Dedifferentiated amniotic fluid mesenchymal stem cell (primary cell): ENCODE measurements around the gene MRPL4.
A peak's percentile ranks its signal among the peaks of the same experiment; 100 is the strongest.

Source experiments
- DNase-seq: peaks from one replicate; pipeline ENCODE4 v3.0.0-alpha.2; 2016; ENCODE audit errors: extremely low spot score

MRPL4 gene

DNA sequence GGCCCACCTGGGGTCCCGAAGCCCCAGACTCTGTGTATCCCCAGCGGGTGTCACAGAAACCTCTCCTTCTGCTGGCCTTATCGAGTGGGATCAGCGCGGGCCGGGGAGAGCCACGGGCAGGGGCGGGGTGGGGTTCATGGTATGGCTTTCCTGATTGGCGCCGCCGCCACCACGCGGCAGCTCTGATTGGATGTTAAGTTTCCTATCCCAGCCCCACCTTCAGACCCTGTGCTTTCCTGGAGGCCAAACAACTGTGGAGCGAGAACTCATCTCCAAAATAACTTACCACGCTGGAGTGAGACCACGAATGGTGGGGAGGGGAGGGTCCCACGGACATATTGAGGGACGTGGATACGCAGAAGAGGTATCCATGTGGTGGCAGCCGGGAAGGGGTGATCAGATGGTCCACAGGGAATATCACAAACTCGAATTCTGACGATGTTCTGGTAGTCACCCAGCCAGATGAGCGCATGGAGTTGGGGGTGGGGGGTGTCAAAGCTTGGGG lies 36.7 kb downstream of the MRPL4 start:
- DNase-seq = peak; percentile 37

DNA sequence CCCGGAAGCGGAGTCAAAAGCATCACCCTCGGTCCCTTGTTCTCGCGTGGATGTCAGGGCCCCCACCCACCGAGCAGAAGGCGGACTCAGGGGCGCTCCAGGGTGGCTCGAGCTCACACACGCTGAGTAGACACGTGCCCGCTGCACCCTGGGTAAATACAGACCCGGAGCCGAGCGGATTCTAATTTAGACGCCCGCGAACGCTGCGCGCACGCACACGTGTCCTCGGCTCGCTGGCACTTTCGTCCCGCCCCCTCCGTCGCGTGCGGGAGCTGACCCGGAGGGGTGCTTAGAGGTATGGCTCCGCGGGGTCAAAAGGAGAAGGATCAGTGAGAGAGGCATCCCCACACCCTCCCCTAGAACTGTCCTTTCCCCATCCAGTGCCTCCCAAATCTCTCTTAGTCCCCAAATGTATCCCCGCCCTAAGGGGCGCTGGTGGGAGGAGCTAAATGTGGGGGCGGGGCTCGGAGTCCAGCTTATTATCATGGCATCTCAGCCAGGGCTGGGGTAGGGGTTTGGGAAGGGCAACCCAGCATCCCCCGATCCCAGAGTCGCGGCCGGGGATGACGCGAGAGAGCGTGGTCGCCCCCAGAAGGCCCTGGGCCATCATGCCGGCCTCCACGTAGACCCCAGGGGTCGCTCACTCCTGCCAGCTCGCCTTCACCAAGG lies 37.3 kb downstream of the MRPL4 start:
- DNase-seq = peak; percentile 47

- no peak for DNase-seq
These were observed 37.9 kb downstream of the MRPL4 start, which contains the start of gene ICAM5 for GRCh38 chr19:10289836-10290356. Gene ICAM5 (plus strand): TSS chr19:10289952. CDS start chr19:10290044, 92 bp downstream.

DNA sequence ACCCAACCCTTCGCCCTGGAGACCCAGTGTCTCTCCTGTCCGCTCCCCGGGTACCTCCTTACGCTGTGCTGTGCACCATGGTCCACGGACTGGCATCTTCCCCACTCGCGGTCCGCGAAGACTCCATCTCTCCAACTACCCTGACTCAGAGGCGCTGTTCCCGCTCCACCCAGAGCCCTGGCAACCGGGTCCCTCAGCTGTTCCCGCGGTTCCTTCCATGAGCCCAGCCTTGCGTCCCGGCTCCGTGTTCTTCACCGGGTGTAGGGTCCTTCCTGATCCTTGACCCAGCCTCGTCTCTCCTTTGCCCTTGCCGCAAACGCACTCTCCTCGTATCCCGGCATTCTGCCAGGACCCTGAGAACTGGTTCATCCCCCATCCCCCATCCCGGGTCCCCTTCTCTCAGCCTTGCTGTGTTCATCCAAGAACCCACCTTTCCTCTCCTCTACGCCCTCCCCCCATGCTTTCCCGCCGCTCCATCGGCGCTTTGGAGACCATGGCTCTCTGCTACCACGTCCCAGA lies 38.4 kb downstream of the MRPL4 start:
- no peak for DNase-seq

GRCh38 chr19:10290876-10291553 lies 39.0 kb downstream of the MRPL4 start:
- no peak for DNase-seq

DNA sequence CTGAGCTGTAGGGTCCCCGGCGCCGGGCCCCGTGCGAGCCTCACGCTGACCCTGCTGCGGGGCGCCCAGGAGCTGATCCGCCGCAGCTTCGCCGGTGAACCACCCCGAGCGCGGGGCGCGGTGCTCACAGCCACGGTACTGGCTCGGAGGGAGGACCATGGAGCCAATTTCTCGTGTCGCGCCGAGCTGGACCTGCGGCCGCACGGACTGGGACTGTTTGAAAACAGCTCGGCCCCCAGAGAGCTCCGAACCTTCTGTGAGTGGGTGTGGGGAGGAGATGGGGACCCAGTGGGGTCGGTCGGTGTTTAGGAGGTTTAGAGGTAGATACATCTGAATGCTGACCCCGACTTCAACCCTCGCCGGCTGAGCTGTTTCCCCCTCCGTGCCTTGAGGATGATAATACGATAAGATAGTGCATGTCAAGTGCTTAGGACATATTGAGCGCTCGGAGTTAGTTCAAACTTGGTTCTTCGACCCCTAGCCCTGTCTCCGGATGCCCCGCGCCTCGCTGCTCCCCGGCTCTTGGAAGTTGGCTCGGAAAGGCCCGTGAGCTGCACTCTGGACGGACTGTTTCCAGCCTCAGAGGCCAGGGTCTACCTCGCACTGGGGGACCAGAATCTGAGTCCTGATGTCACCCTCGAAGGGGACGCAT lies 39.7 kb downstream of the MRPL4 start:
- DNase-seq = no peak

GRCh38 chr19:10292206-10292788 lies 40.3 kb downstream of the MRPL4 start:
- DNase-seq = peak; percentile 37

DNA sequence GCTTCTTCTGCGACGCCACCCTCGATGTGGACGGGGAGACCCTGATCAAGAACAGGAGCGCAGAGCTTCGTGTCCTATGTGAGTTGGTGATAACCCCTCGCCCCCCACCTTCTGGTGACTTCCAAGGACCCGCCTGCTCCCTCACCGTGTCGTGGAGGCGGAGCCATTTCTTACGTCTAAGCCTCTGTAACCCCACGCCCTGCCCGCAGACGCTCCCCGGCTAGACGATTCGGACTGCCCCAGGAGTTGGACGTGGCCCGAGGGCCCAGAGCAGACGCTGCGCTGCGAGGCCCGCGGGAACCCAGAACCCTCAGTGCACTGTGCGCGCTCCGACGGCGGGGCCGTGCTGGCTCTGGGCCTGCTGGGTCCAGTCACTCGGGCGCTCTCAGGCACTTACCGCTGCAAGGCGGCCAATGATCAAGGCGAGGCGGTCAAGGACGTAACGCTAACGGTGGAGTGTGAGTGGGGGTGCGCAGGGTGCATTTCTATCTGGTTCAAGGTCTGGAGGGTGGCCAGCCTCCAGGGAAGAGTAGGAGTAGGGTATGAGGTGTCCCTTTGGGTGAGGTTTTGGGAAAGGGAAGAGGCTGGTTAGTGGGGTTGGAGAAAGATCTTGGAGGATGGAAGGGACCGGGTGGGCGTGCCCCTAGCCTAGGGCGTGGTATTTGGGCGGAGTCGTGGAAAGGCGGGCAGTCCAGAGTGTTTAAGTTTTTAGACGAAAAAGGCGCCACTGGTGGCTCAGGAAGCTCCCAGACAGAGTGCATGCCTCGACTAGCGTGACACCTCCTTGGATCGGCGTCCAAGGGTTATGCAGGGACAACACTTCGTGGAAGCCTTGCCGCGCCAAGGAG lies 41.0 kb downstream of the MRPL4 start:
- no peak for DNase-seq

- no peak for DNase-seq
These were observed 41.8 kb downstream of the MRPL4 start for GRCh38 chr19:10293637-10294367.

DNA sequence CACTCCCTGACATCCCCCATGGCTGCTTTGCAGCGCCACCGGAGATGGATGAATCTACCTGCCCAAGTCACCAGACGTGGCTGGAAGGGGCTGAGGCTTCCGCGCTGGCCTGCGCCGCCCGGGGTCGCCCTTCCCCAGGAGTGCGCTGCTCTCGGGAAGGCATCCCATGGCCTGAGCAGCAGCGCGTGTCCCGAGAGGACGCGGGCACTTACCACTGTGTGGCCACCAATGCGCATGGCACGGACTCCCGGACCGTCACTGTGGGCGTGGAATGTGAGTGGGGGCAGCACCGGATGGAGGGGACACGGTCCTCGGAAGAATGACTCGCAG lies 42.3 kb downstream of the MRPL4 start:
- DNase-seq = no peak

DNA sequence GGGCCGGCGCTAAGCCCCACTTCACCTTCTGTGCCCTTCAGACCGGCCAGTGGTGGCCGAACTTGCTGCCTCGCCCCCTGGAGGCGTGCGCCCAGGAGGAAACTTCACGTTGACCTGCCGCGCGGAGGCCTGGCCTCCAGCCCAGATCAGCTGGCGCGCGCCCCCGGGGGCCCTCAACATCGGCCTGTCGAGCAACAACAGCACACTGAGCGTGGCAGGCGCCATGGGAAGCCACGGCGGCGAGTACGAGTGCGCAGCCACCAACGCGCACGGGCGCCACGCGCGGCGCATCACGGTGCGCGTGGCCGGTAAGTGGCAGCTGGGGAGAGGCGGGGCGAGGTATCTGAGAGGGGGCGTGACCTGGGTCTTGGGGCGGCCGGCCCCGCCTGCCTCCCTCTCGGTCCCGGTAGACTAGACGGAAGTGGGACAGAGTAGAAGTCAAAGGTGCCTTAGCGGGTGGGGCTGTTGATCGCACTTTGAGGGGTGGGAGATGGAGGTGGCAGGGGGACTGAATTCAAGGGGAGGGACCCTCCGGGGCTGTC lies 43.4 kb downstream of the MRPL4 start:
- DNase-seq = no peak

DNA sequence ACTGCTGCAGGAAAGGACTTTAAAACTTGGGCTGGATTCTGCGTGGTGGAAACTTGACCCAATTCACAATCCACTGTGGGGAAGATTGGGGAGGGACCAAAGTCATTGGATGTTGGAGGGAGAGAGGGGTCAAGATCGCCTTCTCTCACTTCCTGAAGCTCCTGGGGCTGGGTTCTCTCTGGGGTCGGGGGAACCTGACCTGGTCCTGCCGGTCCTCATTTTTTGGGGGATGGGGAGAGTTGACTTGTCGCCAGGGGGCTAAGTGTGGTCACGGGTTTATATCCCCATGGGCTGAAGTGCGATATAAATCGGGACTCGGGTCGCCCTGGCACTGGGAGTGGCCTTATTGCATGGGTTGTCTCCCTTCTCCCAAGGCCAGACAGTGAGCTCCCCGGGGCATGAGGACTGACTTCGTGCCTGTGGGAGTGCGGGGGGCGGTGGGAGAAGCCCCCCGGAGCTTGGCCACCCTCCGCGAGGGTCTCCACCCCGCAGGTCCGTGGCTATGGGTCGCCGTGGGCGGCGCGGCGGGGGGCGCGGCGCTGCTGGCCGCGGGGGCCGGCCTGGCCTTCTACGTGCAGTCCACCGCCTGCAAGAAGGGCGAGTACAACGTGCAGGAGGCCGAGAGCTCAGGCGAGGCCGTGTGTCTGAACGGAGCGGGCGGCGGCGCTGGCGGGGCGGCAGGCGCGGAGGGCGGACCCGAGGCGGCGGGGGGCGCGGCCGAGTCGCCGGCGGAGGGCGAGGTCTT lies 44.0 kb downstream of the MRPL4 start:
- no peak for DNase-seq

GRCh38 chr19:10299545-10300458 lies 47.8 kb downstream of the MRPL4 start:
- no peak for DNase-seq

DNA sequence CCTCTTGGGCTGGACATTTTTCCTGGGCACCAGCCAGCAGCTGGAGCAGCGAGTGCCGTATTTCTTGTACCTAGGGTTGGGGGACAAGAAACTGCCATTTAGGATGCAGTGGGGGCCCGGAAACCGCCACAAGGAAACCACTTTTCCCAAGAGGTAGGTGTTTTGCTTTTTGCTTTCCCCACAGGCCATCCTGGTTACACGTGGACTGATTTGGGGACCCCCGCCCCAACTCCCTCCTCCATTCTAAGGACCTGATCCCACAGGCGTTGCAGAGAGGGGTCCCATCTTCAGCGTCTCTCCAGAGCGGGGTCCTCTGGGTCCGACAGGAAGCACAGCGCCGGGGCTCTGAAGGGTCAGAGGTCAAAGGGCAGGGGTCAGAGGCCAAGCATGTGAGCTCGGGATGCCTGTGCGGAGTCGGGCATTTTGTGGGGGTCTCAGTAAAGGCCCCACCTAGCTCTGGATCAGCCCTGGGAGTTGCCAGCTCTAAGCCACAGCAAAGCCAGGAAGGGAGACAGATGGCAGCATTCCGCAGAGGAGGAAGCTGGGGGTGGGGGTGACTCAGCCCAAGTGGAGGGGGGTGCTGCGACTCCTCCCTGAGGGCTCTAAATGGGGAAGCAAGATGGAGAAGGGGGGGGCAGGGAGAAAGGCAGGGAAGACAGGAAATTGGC lies 53.3 kb downstream of the MRPL4 start:
- DNase-seq = no peak

GRCh38 chr19:10306327-10306726 lies 54.3 kb downstream of the MRPL4 start:
- DNase-seq = no peak

- DNase-seq = no peak
These were observed 57.4 kb downstream of the MRPL4 start, which contains the start of gene ZGLP1 for GRCh38 chr19:10309423-10309822. Gene ZGLP1 (minus strand): TSS chr19:10309815.
